Measurements from ENCODE around the gene CDC42BPB.

The CDC42BPB gene

DNA sequence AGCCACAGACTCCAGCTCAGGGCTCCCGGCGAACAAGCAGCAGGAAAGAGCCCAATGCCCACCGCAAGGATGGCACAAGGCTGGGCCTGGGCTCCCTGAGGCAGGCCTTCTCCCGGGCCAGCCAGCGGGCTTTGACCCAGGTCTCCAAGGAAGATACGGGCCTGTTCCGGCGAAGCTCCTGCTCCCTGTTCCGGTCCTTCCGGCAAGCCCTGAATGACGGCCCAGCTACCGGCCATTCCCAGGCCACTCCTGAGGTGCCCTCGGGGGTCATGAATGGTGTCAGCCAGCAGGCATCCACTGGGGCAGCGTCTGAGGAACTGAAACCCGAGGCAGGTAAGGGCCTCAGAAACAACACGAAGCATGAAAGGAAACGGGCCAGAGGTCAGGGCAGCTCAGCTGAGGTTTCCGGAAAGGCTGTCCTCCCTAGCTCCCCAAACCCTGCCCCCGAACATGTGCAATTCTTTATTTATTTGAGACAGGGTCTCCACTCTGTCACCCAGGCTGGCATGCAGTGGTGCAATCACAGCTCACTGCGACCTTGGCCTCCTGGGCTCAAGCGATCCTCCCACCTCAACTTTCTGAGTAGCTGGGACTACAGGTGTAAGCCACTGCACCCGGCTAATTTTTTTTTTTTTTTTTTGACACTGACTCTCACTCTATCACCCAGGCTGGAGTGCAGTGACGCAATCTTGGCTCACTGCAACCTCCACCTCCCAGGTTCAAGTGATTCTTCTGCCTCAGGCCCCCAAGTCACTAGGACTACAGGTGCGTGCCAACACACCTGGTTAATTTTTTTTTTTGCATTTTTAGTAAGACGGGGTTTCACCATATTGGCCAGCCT is 43.2 kb upstream of the CDC42BPB start:
- Histone ChIP-seq H3K4me1 (ENCODE audit: control insufficient read depth, low read depth, low read length) (peaks cover 5% of the 10 kb centered on the region), H3K4me3 (ENCODE audit: low read length) (no peak overlapping the region), H3K9ac (ENCODE audit: low read length) (no peak overlapping the region), H3K27me3 (ENCODE audit: control insufficient read depth, insufficient read depth, low read length) (peaks cover 26% of the 10 kb centered on the region), H3K27ac (ENCODE audit: low read length) (no peak overlapping the region), H3K9me3 (ENCODE audit: control insufficient read depth, low read depth, low read length) (no peaks in the 10 kb centered on the region), H3K36me3 (ENCODE audit: control insufficient read depth, low read depth, low read length) (no peaks in the 10 kb centered on the region)

- Histone ChIP-seq H3K36me3 (ENCODE audit: control insufficient read depth, low read depth, low read length) (no peaks in the 10 kb centered on the region), H3K4me1 (ENCODE audit: control insufficient read depth, low read depth, low read length) (peaks cover 5% of the 10 kb centered on the region), H3K27ac (ENCODE audit: low read length) (no peak overlapping the region), H3K4me3 (ENCODE audit: low read length) (no peak overlapping the region), H3K9me3 (ENCODE audit: control insufficient read depth, low read depth, low read length) (no peaks in the 10 kb centered on the region), H3K27me3 (ENCODE audit: control insufficient read depth, insufficient read depth, low read length) (peaks cover 20% of the 10 kb centered on the region), H3K9ac (ENCODE audit: low read length) (no peak overlapping the region)
These were observed 42.5 kb upstream of the CDC42BPB start for GRCh38 chr14:103099733-103100280.

- no peak overlapping the region for H3K9ac ChIP-seq (ENCODE audit: low read length)
- H3K4me1 ChIP-seq (ENCODE audit: control insufficient read depth, low read depth, low read length), result peaks cover 5% of the 10 kb centered on the region
- peaks cover 14% of the 10 kb centered on the region for H3K27me3 ChIP-seq (ENCODE audit: control insufficient read depth, insufficient read depth, low read length)
These were observed 41.9 kb upstream of the CDC42BPB start for GRCh38 chr14:103099081-103099732.

GRCh38 chr14:103097994-103098957 is 40.9 kb upstream of the CDC42BPB start:
- no peaks in the 10 kb centered on the region for H3K36me3 ChIP-seq (ENCODE audit: control insufficient read depth, low read depth, low read length)
- no peak overlapping the region for H3K27ac ChIP-seq (ENCODE audit: low read length)
- no peak overlapping the region for H3K4me3 ChIP-seq (ENCODE audit: low read length)
- H3K27me3 ChIP-seq (ENCODE audit: control insufficient read depth, insufficient read depth, low read length), result peaks cover 5% of the 10 kb centered on the region
- no peaks in the 10 kb centered on the region for H3K9me3 ChIP-seq (ENCODE audit: control insufficient read depth, low read depth, low read length)
- H3K9ac ChIP-seq (ENCODE audit: low read length), result no peak overlapping the region
- peaks cover 5% of the 10 kb centered on the region for H3K4me1 ChIP-seq (ENCODE audit: control insufficient read depth, low read depth, low read length)

More at GRCh38 chr14:103099081-103099732, 41.9 kb upstream of the CDC42BPB start:
- Histone ChIP-seq H3K9me3 (ENCODE audit: control insufficient read depth, low read depth, low read length) (no peaks in the 10 kb centered on the region), H3K36me3 (ENCODE audit: control insufficient read depth, low read depth, low read length) (no peaks in the 10 kb centered on the region), H3K4me3 (ENCODE audit: low read length) (no peak overlapping the region), H3K27ac (ENCODE audit: low read length) (no peak overlapping the region)

- Histone ChIP-seq H3K27ac (ENCODE audit: low read length) (no peak overlapping the region), H3K4me3 (ENCODE audit: low read length) (no peak overlapping the region), H3K36me3 (ENCODE audit: control insufficient read depth, low read depth, low read length) (no peaks in the 10 kb centered on the region), H3K9me3 (ENCODE audit: control insufficient read depth, low read depth, low read length) (no peaks in the 10 kb centered on the region), H3K9ac (ENCODE audit: low read length) (no peak overlapping the region), H3K4me1 (ENCODE audit: control insufficient read depth, low read depth, low read length) (peaks cover 5% of the 10 kb centered on the region), H3K27me3 (ENCODE audit: control insufficient read depth, insufficient read depth, low read length) (no peaks in the 10 kb centered on the region)
These were observed 40.1 kb upstream of the CDC42BPB start for GRCh38 chr14:103097244-103097993.

- H3K4me1 ChIP-seq (ENCODE audit: control insufficient read depth, low read depth, low read length), result peaks cover 5% of the 10 kb centered on the region
- no peak overlapping the region for H3K27ac ChIP-seq (ENCODE audit: low read length)
- H3K4me3 ChIP-seq (ENCODE audit: low read length), result no peak overlapping the region
- H3K9ac ChIP-seq (ENCODE audit: low read length), result no peak overlapping the region
- H3K27me3 ChIP-seq (ENCODE audit: control insufficient read depth, insufficient read depth, low read length), result no peaks in the 10 kb centered on the region
- H3K36me3 ChIP-seq (ENCODE audit: control insufficient read depth, low read depth, low read length), result no peaks in the 10 kb centered on the region
- H3K9me3 ChIP-seq (ENCODE audit: control insufficient read depth, low read depth, low read length), result no peaks in the 10 kb centered on the region
These were observed 39.0 kb upstream of the CDC42BPB start for GRCh38 chr14:103096387-103096786.

GRCh38 chr14:103095210-103095778 is 37.9 kb upstream of the CDC42BPB start:
- Histone ChIP-seq H3K27me3 (ENCODE audit: control insufficient read depth, insufficient read depth, low read length) (peaks cover 9% of the 10 kb centered on the region), H3K4me1 (ENCODE audit: control insufficient read depth, low read depth, low read length) (peaks cover 1% of the 10 kb centered on the region), H3K36me3 (ENCODE audit: control insufficient read depth, low read depth, low read length) (no peaks in the 10 kb centered on the region), H3K4me3 (ENCODE audit: low read length) (no peak overlapping the region), H3K9ac (ENCODE audit: low read length) (no peak overlapping the region), H3K9me3 (ENCODE audit: control insufficient read depth, low read depth, low read length) (no peaks in the 10 kb centered on the region), H3K27ac (ENCODE audit: low read length) (no peak overlapping the region)

GRCh38 chr14:103094406-103095209 is 37.3 kb upstream of the CDC42BPB start, which contains the start of gene EXOC3L4:
Gene EXOC3L4, plus strand, starts transcription at chr14:103094725. Its CDS starts 5,495 bp downstream, at chr14:103100220.
- Histone ChIP-seq H3K9me3 (ENCODE audit: control insufficient read depth, low read depth, low read length) (no peaks in the 10 kb centered on the region), H3K4me1 (ENCODE audit: control insufficient read depth, low read depth, low read length) (no peaks in the 10 kb centered on the region), H3K9ac (ENCODE audit: low read length) (no peak within 1 kb of the TSS), H3K36me3 (ENCODE audit: control insufficient read depth, low read depth, low read length) (no peaks in the 10 kb centered on the region), H3K4me3 (ENCODE audit: low read length) (no peak within 1 kb of the TSS), H3K27ac (ENCODE audit: low read length) (no peak within 1 kb of the TSS), H3K27me3 (ENCODE audit: control insufficient read depth, insufficient read depth, low read length) (peaks cover 12% of the 10 kb centered on the region)

- no peak overlapping the region for H3K4me3 ChIP-seq (ENCODE audit: low read length)
- no peaks in the 10 kb centered on the region for H3K9me3 ChIP-seq (ENCODE audit: control insufficient read depth, low read depth, low read length)
- H3K4me1 ChIP-seq (ENCODE audit: control insufficient read depth, low read depth, low read length), result no peaks in the 10 kb centered on the region
- no peaks in the 10 kb centered on the region for H3K36me3 ChIP-seq (ENCODE audit: control insufficient read depth, low read depth, low read length)
- no peak overlapping the region for H3K27ac ChIP-seq (ENCODE audit: low read length)
- H3K27me3 ChIP-seq (ENCODE audit: control insufficient read depth, insufficient read depth, low read length), result peaks cover 12% of the 10 kb centered on the region
- H3K9ac ChIP-seq (ENCODE audit: low read length), result no peak overlapping the region
These were observed 36.6 kb upstream of the CDC42BPB start for GRCh38 chr14:103093856-103094405.
